Subcutaneous abdominal adipose tissue (tissue), 5 donors: ENCODE measurements around the gene GAS6.

Source experiments
- H3K27ac ChIP-seq: one replicate; pipeline ENCODE4 v1.7.0; 2013; ENCODE audit warnings: low read depth, mild to moderate bottlenecking, inconsistent platforms, low read length, moderate library complexity
- H3K27me3 ChIP-seq, 5 donors: one replicate each; pipeline ENCODE4 v1.7.0; 2013; ENCODE audit warnings: low read length in 5 of 5, inconsistent platforms in 1 of 5; ENCODE audit not compliant: control insufficient read depth in 5 of 5, insufficient read depth in 4 of 5
- H3K36me3 ChIP-seq, 5 donors: one replicate each; pipeline ENCODE4 v1.7.0; 2013; ENCODE audit warnings: low read length in 5 of 5; ENCODE audit not compliant: control insufficient read depth in 5 of 5, insufficient read depth in 5 of 5
- H3K4me1 ChIP-seq, 5 donors: one replicate each; pipeline ENCODE4 v1.7.0; 2013; ENCODE audit warnings: low read length in 5 of 5, mild to moderate bottlenecking in 3 of 5, moderate library complexity in 1 of 5; ENCODE audit not compliant: control insufficient read depth in 5 of 5, insufficient read depth in 5 of 5
- H3K4me3 ChIP-seq, 5 donors: one replicate each; pipeline ENCODE4 v1.7.0; 2013; ENCODE audit warnings: low read length in 5 of 5, low read depth in 1 of 5
- H3K9ac ChIP-seq, 5 donors: one replicate each; pipeline ENCODE4 v1.7.0; 2013; ENCODE audit warnings: low read length in 5 of 5, mild to moderate bottlenecking in 4 of 5, moderate library complexity in 3 of 5
- H3K9me3 ChIP-seq, 5 donors: one replicate each; pipeline ENCODE4 v1.7.0; 2013; ENCODE audit warnings: low read length in 5 of 5; ENCODE audit not compliant: control insufficient read depth in 5 of 5
- donor health status: healthy.
- donor health status: healthy.
- donor health status: healthy.
- donor health status: healthy.
- donor health status: healthy.

Gene GAS6

GRCh38 chr13:113804017-113804702, 59.7 kb downstream of the GAS6 start:
- Histone ChIP-seq H3K9ac (no peak overlapping the region), H3K36me3 (peaks cover 0 to 10% (median 0%) of the 10 kb centered on the region in 5 donors), H3K4me3 (no peak overlapping the region), H3K27ac (no peak overlapping the region), H3K4me1 (peaks cover 0 to 8% (median 0%) of the 10 kb centered on the region in 5 donors), H3K27me3 (peaks cover 0 to 7% (median 0%) of the 10 kb centered on the region in 5 donors), H3K9me3 (peaks cover 0 to 10% (median 7%) of the 10 kb centered on the region in 5 donors)

DNA sequence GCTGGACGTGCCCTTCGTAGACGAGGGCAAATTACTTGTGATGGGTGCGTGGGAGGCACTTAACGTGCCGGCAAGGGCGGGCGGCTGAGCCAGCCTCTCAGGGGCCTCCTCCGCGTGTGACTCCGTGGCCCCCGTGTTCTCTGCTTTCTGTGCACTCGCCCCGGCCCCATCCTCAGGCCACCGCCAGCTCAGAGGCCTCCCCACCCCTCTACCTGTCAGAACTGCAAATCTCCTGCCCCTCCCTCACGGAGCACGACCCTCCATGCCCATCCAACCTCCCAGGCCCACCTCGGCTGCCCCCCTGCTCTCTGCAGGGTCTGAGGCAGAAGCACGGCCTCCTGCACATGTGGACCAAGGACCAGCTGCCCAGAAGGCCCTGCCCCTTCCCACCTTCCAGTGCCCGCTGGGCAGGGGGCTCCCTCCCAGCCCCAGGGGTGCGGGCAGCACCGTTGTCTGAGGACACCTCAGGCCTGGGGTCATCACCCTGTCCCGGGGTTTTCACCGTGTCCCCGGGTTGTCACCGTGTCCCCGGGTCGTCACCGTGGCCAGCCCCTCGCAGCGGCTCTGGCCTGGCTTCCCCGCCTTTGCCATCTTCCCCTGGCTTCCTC, 60.4 kb downstream of the GAS6 start:
- Histone ChIP-seq H3K36me3 (peaks cover 0 to 13% (median 0%) of the 10 kb centered on the region in 5 donors), H3K27ac (no peak overlapping the region), H3K9me3 (peaks cover 0 to 7% (median 7%) of the 10 kb centered on the region in 5 donors), H3K4me3 (no peak overlapping the region), H3K27me3 (peaks cover 0 to 7% (median 0%) of the 10 kb centered on the region in 5 donors), H3K4me1 (peaks cover 0 to 8% (median 0%) of the 10 kb centered on the region in 5 donors), H3K9ac (no peak overlapping the region)

- H3K4me1 ChIP-seq: peaks cover 0 to 8% (median 0%) of the 10 kb centered on the region in 5 donors
- H3K27me3 ChIP-seq: peaks cover 0 to 7% (median 0%) of the 10 kb centered on the region in 5 donors
- H3K4me3 ChIP-seq: no peak overlapping the region
- H3K9me3 ChIP-seq: peaks cover 0 to 6% (median 0%) of the 10 kb centered on the region in 5 donors
- no peak overlapping the region for H3K9ac ChIP-seq
- H3K27ac ChIP-seq: no peak overlapping the region
- H3K36me3 ChIP-seq: peaks cover 0 to 13% (median 0%) of the 10 kb centered on the region in 5 donors
These were observed 61.1 kb downstream of the GAS6 start for GRCh38 chr13:113802761-113803160.

DNA sequence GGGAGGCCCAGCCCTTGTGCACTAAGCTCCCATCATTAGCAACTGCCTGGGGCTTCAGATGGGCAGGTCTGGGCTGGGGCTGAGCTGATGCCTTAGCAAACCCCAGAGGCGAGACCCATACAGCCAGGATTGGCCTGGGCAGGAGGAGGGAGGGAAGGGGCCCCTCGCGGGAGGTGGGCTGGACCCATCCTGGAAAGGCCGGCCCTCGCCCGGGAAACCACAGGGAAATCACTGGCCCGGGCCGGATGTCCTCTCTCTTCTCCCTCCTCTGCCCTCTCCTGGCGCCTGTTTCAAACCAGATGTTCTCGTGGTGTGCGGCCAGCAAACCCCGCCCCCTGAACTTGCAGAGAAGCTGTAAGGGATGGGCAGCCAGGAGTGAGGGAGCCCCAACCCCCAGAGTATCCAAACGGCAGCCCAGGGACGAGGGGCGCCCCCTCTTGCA, 61.8 kb downstream of the GAS6 start:
- H3K4me3 ChIP-seq: no peak overlapping the region
- H3K9me3 ChIP-seq: peaks cover 0 to 4% (median 0%) of the 10 kb centered on the region in 5 donors
- H3K27ac ChIP-seq: no peak overlapping the region
- peaks cover 0 to 16% (median 0%) of the 10 kb centered on the region in 5 donors for H3K36me3 ChIP-seq
- H3K27me3 ChIP-seq: peaks cover 0 to 9% (median 0%) of the 10 kb centered on the region in 5 donors
- H3K9ac ChIP-seq: no peak overlapping the region
- H3K4me1 ChIP-seq: peaks cover 0 to 8% (median 0%) of the 10 kb centered on the region in 5 donors

DNA sequence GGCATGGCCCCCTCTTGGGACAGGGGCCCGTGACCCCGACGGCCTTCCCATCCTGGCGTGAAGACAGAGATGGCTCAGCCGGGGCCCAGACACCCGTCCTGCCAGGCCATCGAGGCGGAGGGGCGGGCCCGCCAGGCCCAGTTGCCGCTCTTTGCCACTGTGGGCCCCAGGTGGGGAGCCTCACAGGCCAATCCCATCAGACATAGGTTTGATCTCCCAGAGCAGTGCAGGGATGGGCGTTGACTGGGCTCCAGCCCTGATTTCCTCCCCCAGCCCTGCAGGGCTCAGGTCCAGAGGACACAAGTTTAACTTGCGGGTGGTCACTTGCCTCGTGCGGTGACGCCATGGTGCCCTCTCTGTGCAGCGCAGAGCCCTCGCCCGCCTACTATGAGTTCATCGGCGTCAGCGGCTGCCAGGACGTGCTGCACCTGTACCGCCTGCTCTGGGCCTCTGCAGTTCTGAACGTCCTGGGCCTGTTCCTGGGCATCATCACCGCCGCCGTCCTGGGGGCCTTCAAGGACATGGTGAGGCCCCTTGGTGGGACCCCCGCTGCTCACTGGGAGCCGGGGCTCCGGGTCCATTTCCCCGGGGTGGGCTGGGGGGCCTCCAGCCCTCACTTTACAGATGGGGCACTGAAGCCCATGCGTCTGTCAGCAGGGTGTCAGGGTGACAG, 62.5 kb downstream of the GAS6 start:
- Histone ChIP-seq H3K4me3 (no peak overlapping the region), H3K36me3 (peaks cover 0 to 23% (median 5%) of the 10 kb centered on the region in 5 donors), H3K4me1 (peaks cover 0 to 8% (median 0%) of the 10 kb centered on the region in 5 donors), H3K27ac (no peak overlapping the region), H3K9ac (no peak overlapping the region), H3K27me3 (peaks cover 0 to 10% (median 0%) of the 10 kb centered on the region in 5 donors), H3K9me3 (peaks cover 0 to 4% (median 0%) of the 10 kb centered on the region in 5 donors)

DNA sequence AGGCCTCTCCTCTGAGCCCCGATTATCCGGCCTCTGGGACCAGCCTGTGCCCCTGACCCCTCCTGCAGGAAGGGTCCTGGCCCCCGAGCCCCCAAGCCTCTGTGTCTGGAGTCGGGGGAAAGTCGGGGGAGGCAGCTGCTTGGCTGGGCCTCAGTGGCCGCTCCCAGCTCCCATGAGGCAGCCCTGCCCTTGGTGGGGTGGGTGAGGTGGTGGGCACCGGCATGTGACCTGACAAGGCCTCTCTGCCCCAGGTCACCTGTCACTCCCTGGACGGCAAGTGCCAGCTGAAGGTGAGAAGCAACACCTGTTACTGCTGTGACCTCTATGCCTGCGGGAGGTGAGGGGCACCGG, 63.3 kb downstream of the GAS6 start:
- H3K4me3 ChIP-seq: no peak overlapping the region
- H3K27me3 ChIP-seq: peaks cover 0 to 18% (median 0%) of the 10 kb centered on the region in 5 donors
- H3K36me3 ChIP-seq: peaks cover 0 to 29% (median 14%) of the 10 kb centered on the region in 5 donors
- no peak overlapping the region for H3K27ac ChIP-seq
- H3K9me3 ChIP-seq: peaks cover 0 to 4% (median 0%) of the 10 kb centered on the region in 5 donors
- peaks cover 0 to 8% (median 0%) of the 10 kb centered on the region in 5 donors for H3K4me1 ChIP-seq
- H3K9ac ChIP-seq: no peak overlapping the region

GRCh38 chr13:113798200-113798811, 65.6 kb downstream of the GAS6 start:
- Histone ChIP-seq H3K27ac (no peak overlapping the region), H3K36me3 (peaks cover 0 to 43% (median 17%) of the 10 kb centered on the region in 5 donors), H3K4me3 (no peak overlapping the region), H3K9me3 (peaks cover 0 to 4% (median 0%) of the 10 kb centered on the region in 5 donors), H3K9ac (no peak overlapping the region), H3K4me1 (peaks cover 0 to 8% (median 0%) of the 10 kb centered on the region in 5 donors), H3K27me3 (peaks cover 0 to 24% (median 0%) of the 10 kb centered on the region in 5 donors)

DNA sequence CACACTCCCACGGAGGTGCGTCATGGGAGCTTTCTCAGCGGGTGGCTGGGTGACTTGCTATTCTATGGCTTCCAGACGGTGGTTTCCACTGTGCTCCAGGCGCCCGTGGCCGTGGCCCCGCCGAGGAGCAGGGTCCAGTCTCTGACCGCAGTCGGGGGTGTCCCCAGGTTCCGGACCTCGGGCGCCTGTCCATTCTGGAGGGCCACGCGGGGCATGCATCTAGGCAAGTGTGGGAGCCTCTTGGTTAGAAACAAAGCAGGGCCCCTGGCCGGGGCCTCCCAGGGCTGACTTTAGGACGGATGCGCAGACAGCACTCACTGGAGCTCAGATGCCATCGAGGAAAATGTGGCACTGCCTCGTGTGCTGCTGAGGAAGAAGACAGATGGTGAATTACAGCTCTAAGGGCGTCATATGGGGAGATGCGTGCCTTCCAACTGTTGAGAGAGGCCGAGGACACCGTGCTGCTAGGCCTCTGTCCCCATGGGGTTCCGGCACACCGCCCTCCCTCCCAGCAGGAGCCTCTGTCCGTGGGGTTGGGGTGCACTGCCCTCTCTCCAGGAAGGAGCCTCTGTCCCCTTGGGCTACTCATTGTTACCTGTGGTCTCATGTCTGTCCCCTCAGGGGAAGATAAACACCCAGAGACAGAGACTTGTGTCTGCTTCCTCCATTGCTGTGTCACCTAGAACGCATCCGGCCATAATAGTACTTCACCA, 66.8 kb downstream of the GAS6 start:
- no peak overlapping the region for H3K27ac ChIP-seq
- peaks cover 0 to 5% (median 0%) of the 10 kb centered on the region in 5 donors for H3K4me1 ChIP-seq
- H3K9me3 ChIP-seq: peaks cover 0 to 4% (median 0%) of the 10 kb centered on the region in 5 donors
- H3K27me3 ChIP-seq: peaks cover 0 to 28% (median 0%) of the 10 kb centered on the region in 5 donors
- H3K9ac ChIP-seq: no peak overlapping the region
- peaks cover 0 to 53% (median 17%) of the 10 kb centered on the region in 5 donors for H3K36me3 ChIP-seq
- H3K4me3 ChIP-seq: no peak overlapping the region
